NCI-H128 (cell line): Measurements from ENCODE around the gene PARN.
"Not testable (repeated sequence)": the region's sequence is repeated elsewhere in the genome, so short reads cannot be mapped to it uniquely, and the experiment has no call there.

Experiments
- DNase-seq: peaks from one replicate; lab custom pipeline; 2025; ENCODE audit not compliant: unreplicated experiment; lab: John Stamatoyannopoulos, UW

PARN gene

GRCh38 chr16:14576069-14576468, 54.0 kb downstream of the PARN start:
- no peak for DNase-seq

GRCh38 chr16:14574698-14575415, 55.2 kb downstream of the PARN start:
- not testable (repeated sequence) for DNase-seq

- no peak for DNase-seq
Observed at GRCh38 chr16:14572535-14572934, 57.5 kb downstream of the PARN start.

- no peak for DNase-seq
Observed at GRCh38 chr16:14569213-14569612, 60.8 kb downstream of the PARN start.

- no peak for DNase-seq
Observed at GRCh38 chr16:14566599-14566998, 63.5 kb downstream of the PARN start.

GRCh38 chr16:14565688-14566025, 64.4 kb downstream of the PARN start:
- DNase-seq = no peak

GRCh38 chr16:14564861-14565687, 65.0 kb downstream of the PARN start:
- DNase-seq = no peak

GRCh38 chr16:14564323-14564722, 65.7 kb downstream of the PARN start:
- DNase-seq = no peak

- DNase-seq = no peak
Observed at GRCh38 chr16:14562691-14563491, 67.2 kb downstream of the PARN start.

GRCh38 chr16:14560523-14560922, 69.5 kb downstream of the PARN start:
- no peak for DNase-seq

GRCh38 chr16:14559809-14560241, 70.2 kb downstream of the PARN start:
- DNase-seq = no peak

GRCh38 chr16:14553447-14553846, 76.6 kb downstream of the PARN start:
- DNase-seq = no peak

GRCh38 chr16:14549789-14550153, 80.3 kb downstream of the PARN start:
- DNase-seq = no peak

- DNase-seq = no peak
Observed at GRCh38 chr16:14548933-14549788, 80.9 kb downstream of the PARN start.

- DNase-seq = no peak
Observed at GRCh38 chr16:14545346-14545884, 84.6 kb downstream of the PARN start.

- not testable (repeated sequence) for DNase-seq
Observed at GRCh38 chr16:14544846-14545245, 85.2 kb downstream of the PARN start.

GRCh38 chr16:14539631-14540030, 90.4 kb downstream of the PARN start:
- DNase-seq = no peak

GRCh38 chr16:14539156-14539555, 90.9 kb downstream of the PARN start:
- DNase-seq = no peak

GRCh38 chr16:14538604-14539003, 91.5 kb downstream of the PARN start:
- no peak for DNase-seq

GRCh38 chr16:14531613-14532012, 98.4 kb downstream of the PARN start:
- DNase-seq = no peak
